HG03103 (cell line): Measurements from ENCODE around the gene POLH.

Experiments
- ATAC-seq: cut with Tn5 transposase; IDR thresholded peaks from one replicate; pipeline ENCODE4 v1.9.1; 2021; ENCODE audit warnings: low read depth; ENCODE audit not compliant: unreplicated experiment

POLH gene

GRCh38 chr6:43604174-43604573 lies 28.2 kb downstream of the POLH start:
- no peak for ATAC-seq

DNA sequence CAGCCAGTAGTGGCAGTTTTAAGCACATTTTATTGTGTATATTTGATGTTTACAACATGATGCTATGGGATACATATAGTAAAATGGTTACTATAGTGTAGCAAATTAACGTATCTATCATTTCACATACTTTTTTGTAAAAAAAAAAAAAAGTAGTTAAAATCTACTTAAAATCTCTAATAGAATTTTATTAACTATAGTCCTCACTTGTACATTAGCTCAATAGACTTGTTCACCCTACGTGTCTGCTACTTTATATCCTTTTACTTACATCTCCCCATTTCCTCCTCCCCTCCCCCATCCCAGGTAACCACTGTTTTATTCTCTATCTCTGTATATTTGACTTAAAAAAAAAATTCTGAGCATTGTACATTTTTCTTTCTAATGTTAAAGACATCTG lies 30.0 kb downstream of the POLH start:
- no peak for ATAC-seq

- ATAC-seq: no peak
Measured at GRCh38 chr6:43608310-43608763, 32.4 kb downstream of the POLH start.

DNA sequence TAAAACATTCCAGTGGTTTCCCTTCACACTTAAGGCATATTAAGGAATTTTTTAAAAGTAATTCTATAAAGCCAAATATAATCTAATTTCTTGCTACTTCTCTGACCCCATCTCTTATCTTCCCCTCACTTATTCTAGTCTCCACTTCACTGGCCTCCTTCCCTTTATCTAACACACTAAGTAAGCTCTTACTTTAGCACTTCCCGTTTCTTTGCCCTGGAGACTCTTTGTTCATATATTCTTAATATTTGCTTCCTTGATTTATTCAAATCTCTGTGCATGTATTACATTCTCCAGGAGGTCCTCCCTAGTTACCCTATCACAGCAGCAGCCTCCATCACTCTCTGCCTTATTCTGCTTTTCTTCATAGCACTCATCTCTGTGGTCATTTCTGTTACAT lies 32.8 kb downstream of the POLH start:
- no peak for ATAC-seq

DNA sequence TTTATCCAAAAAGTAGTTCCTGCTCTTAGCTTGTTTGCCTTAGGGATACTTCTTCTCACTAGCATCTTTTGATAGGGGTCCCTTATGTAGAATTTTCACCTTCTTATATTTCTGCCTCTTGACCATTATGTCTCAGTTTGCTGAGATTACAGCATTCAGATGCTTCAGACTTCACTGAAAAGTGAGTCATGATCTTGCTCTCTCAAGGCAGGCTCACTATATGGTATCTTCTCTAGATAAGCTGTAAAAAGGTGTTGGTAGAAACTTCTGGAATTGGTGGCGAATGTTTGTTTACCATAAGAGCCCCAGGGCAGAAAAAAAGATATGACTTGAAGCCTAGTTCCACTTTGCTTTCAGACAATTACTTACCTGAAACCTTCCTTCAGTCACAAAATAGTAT lies 33.4 kb downstream of the POLH start:
- ATAC-seq: no peak

GRCh38 chr6:43610431-43610830 lies 34.4 kb downstream of the POLH start:
- ATAC-seq: no peak

GRCh38 chr6:43613721-43614395 lies 37.9 kb downstream of the POLH start:
- ATAC-seq: no peak

DNA sequence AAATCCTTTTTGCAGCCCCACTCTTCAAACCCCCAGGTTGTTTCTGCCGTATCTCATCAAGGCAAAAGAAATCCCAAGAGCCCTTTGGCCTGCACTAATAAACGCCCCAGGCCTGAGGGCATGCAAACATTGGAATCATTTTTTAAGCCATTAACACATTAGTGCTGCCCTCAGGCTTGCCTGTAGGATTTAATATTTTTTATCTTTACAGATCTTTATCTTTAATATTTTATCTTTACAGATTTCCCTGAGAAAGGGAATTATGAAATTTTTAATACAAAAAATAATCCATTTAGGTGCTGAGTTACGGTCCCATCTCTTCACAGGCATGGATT lies 38.4 kb downstream of the POLH start:
- ATAC-seq: no peak

GRCh38 chr6:43616725-43617472 lies 40.9 kb downstream of the POLH start:
- no peak for ATAC-seq

DNA sequence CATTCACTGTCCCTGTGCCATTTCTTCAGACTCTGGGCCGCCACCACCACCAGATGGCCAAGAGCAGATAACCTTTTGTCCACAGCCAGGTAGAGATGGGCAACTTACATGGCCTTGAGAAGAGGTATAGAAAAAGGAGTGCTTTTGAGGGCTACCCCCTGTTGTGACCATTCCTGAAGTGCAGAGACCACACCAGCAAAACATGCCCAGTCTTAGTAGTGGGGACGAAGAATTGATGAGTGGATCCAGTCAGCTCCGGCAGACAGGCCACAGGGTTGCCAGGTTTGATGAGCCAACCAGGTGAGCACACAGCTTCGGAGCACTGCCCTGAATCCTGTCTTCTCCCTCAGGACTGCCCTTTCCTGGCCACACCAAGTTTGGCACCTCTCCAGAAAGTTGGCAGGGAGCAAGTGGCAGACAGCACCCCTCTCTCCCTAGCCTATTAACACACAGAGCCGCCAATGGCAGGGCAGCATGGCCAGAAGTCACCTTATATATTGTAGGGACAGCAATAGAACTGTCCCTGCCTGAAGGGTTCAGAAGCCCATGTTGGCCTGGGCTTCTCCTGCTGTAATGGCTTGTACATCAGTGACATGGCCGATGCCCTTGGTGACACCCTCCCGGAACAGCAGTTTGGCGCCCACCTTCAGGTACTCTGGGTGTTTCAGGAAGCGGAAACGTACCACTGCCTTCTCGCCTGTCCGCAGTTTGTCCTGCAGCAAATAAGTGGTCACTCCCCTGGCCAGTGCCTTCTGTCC lies 45.3 kb downstream of the POLH start:
- no peak for ATAC-seq

DNA sequence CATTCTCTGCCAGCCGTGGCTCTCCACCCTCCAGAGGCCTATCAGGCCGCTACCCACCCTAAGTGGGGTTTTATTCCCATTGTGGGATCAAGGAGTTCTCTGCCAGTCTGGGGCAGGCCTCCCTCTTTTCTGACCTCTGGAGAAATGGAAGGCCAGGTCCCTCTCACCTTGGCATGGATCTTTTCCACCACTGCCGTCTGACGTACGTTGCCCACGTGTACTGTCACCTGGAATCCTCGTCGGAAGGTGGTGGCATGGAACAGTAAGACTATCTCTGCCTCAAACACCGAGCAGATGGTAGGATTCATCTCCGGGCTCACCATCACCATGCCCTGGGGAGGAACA lies 45.8 kb downstream of the POLH start:
- no peak for ATAC-seq

DNA sequence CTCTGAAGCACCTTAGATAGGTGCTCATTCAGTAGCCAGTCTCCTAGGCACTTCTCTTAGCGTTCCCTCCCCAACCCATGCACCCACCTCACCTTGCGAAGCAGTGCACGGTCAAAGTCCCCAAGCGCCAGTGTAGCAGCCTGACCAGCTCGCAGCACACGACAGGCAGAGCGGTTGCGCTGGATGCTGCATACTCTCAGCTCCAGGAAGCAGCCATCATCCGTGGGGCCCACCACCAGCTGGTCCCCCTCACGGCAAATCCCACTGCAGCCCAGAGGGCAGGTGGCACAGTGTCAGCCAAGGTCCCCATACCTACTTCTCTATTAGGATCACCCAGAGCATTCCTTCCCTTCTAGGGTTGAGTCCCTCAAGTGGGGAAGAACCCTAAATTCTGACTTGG lies 46.6 kb downstream of the POLH start:
- no peak for ATAC-seq

DNA sequence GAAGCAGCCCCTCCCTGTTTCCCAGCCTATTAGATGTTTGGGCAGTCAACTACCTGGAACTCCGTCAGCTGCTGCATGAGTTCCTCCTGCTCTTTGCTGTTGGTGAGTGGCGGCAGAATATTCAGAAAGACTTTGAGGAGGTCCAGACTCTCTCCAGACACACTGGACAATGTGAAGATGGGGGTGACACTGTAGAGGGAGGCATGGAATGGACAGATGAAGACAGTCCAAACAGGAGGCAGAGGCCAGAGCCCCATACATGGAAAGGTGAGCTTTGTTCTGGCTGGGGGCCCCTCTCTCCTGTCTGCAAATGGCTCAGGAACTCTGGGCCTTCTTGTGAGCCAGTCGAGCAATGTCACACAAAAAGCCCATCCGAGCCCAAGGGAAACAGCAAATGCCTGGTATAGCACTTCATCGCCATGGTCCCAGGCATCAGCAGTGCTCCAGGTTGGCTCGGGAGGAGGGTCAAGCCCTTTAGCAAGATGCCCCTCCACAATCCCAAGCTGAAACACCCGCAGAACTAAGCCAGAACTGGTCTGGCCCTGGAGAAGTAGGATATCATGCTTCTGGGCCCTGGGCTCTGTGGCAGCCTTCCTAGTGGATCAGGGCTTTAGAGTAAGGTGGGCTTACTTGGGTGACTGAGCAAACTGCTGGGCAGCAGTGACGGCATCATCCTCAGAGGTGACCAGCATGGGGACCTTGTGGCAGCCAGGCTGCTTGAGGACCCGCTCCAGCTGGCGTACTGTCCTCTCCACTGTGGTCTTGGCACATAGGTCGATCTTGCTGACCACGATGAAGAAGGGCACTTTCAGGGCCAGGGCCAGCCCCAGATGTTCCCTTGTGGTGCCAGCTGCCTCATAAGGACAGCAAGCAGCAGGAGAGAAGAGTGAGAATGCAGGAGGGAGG lies 48.1 kb downstream of the POLH start:
- ATAC-seq: no peak

- ATAC-seq: no peak
Measured at GRCh38 chr6:43624786-43625288, 48.9 kb downstream of the POLH start.

DNA sequence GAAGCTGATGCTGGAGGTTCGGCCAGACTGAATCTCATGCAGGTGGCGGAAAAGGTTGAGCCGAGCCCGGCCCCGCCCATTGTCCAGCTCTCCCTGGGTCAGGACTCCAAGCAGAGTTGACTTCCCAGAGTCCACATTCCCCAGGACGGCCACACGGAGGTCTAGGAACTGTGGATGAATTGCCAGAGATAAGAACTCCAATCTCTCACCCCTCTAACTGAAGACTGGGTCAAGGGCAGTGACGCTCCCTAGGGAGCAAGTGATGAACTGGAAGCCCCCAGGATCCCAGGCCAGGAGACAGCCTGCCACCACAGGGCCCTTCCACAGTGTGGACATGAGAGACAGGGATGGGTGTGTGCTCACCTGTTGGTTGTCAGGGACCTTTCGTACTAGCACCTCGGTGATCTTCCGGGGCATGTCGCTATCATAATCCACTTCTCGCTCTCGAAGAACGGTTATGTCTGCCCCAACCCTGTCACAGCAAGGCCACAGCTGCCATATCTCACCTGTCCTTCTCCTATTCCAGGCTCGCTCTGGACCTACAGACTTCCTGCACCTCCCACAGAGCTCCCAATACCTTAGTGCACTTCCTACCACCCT lies 49.5 kb downstream of the POLH start:
- ATAC-seq: no peak

DNA sequence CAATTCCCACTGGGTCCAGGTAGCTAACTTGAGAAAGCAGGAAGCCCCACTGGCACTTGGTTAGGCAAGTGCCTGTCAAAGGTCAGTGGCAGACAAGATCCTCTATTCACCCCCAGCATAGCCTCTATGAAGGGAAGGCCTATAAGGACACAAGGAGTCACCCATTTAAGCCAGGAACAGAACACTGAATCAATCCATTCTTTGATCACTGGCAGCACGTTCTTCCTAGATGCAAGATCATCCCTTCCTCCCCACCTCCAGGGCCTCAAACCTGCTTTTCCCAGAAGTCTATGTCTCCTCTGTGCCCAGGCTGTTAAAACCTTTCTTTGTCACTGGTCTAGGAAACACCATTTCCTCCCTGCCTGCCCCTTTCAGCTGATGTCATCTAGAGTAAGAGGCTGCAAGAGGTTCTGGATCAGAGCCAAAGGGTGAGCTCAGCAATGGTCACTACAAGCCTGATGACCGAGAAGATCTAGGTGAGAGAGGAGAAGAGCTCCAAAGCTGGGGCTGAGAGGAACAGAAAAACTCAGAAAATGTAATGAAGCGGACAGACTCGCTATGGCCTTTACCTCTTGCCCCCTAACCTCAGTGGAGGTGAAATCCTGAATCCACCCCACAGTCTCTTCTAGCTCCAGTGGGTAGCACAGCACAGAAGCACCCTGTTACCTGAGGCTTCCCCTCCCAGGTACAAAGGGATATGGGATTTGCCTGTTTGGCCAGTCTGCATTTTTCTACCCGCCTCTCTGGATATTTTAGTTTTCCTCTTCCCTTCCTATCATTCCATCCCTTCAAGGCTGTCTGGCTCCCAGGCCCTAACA lies 51.2 kb downstream of the POLH start:
- no peak for ATAC-seq

DNA sequence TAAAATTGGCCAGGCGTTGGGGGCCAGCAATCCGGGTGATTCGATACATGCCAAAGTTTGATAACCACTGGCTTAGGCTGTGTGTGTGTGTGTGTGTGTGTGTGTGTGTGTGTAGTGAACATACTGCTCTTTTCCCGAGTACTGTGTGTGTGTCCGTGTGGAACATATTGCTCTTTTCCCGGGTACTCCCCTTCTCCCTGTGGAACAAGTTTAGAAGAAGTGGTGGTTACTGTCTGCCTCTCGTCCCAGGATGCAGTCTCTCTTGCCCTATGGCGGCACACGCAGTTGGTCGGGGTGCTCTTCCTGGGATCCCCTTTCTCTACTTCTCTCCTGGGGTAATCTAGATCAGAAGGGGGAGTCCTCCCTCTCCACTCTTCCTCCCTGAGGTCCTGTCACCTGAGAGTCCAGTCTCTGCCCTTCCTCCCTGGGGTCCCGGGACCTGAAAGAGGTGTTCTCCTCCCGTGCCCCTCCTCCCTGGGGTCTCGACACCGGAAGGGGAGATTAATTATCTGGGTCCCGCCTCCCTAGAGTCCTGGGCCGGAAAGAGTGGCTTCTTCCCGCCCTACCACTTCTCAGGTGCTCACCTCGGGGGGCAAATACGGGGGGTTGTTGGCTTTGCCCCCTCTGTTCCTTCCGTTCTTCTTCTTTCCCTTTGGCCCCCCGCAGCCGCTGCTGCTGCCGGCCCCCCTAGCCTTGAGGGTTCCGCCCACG lies 52.6 kb downstream of the POLH start:
- ATAC-seq: no peak

- ATAC-seq: peak; percentile 82
Measured at GRCh38 chr6:43629104-43629504, 53.1 kb downstream of the POLH start, which contains the start of gene GTPBP2. Gene GTPBP2 (minus strand): TSS chr6:43629264. CDS start chr6:43629162, 102 bp downstream.
